Right lobe of liver (tissue), 4 donors: ENCODE measurements around the gene RTN4R.

Source experiments
- POLR2A ChIP-seq: fragments of 450-650 bp; IDR thresholded peaks from one replicate; pipeline ENCODE4 v1.6.1; 2017; ENCODE audit warnings: antibody characterized with exemption, mild to moderate bottlenecking
- TF ChIP-seq, protein P1 (sequence below), 4 donors: fragments of 200-600 bp in 3 of 4; fragments of 450-650 bp in 1 of 4; IDR thresholded peaks; one replicate each; pipeline versions ENCODE4 v1.5.1 to v1.8.0; 2016 to 2022; ENCODE audit warnings: antibody characterized with exemption in 4 of 4, mild to moderate bottlenecking in 2 of 4
- donor health status: DM: no; HTN: no; CAD: no.
- donor health status: DM: no; HTN: no; CAD: no.
- donor health status: DM: no; HTN: yes; CAD: no.

DNA sequence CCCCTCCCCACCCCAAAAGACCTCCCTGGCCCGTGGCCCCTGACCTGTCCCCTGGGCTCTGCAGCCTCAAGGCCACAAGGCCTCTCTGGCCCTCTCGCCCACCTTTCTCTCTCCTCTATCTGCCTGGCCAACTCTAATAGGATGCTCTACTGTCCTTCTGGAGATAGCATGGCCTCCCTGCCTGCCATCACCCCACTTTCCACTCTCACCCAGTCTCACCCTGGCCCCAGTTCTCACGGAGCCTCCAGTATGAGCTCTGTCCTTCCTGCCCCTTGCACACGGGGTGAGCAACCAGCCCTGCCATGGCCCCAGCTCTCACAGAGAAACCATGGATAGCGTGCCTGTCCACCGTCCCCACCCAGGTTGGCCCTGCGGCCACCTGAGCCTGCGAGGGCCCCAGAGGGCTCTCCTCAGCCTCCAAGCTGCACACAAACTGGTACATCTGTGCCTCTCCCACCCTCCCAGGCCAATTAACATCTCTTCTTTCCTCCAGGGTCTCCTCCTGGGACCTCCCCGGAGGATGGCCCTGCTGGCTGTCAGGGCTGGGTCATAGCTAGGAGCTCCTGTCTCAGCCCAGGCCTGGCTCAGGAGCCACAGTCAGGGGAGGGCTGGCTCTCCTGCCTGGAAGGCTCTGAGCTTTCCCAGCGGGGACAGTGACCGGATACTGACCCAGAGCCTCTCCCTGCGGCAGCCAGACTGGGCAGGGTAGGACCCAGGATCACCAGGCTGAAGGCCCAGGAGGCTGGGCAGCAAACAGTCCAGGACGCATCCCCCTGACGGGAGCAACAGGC is 22.3 kb downstream of the RTN4R start:
- TF ChIP-seq, protein P1, sequence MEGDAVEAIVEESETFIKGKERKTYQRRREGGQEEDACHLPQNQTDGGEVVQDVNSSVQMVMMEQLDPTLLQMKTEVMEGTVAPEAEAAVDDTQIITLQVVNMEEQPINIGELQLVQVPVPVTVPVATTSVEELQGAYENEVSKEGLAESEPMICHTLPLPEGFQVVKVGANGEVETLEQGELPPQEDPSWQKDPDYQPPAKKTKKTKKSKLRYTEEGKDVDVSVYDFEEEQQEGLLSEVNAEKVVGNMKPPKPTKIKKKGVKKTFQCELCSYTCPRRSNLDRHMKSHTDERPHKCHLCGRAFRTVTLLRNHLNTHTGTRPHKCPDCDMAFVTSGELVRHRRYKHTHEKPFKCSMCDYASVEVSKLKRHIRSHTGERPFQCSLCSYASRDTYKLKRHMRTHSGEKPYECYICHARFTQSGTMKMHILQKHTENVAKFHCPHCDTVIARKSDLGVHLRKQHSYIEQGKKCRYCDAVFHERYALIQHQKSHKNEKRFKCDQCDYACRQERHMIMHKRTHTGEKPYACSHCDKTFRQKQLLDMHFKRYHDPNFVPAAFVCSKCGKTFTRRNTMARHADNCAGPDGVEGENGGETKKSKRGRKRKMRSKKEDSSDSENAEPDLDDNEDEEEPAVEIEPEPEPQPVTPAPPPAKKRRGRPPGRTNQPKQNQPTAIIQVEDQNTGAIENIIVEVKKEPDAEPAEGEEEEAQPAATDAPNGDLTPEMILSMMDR (IDR thresholded peaks at IDR 0.05): no peak
- no peak for TF ChIP-seq POLR2A
